Gastroesophageal sphincter (tissue), 4 donors: Measurements from ENCODE around the gene TWIST2. TPM values are rescaled to one million over a fixed set of nuclear protein-coding genes. Genes with fewer than 3 reads are reported as not detected.

Source experiments
- ATAC-seq: fragments of 150-250 bp; one replicate; pipeline ENCODE4 v1.9.1; 2016; ENCODE audit warnings: mild to moderate bottlenecking, moderate library complexity
- H3K27ac ChIP-seq, 4 donors: fragments of 200-600 bp; sonication (generic) in 3 of 4; 1 replicate in 3 of 4; 2 replicates in 1 of 4; pipeline ENCODE4 v1.5.1; 2016 to 2019
- H3K27me3 ChIP-seq: fragments of 200-600 bp; sonication (generic); one replicate; pipeline ENCODE4 v1.5.1; 2019
- H3K36me3 ChIP-seq, 2 donors: fragments of 200-600 bp; sonication (generic); one replicate each; pipeline ENCODE4 v1.5.1; 2019; ENCODE audit warnings: control low read depth in 1 of 2
- H3K4me1 ChIP-seq, 3 donors: fragments of 200-600 bp; sonication (generic); 1 replicate in 2 of 3; 2 replicates in 1 of 3; pipeline ENCODE4 v1.5.1; 2016 to 2019; ENCODE audit warnings: control low read depth in 2 of 3
- H3K4me3 ChIP-seq, 2 donors: fragments of 200-600 bp; sonication (generic); one replicate each; pipeline ENCODE4 v1.5.1; 2019; ENCODE audit warnings: mild to moderate bottlenecking in 1 of 2, moderate library complexity in 1 of 2
- H3K9me3 ChIP-seq, 3 donors: fragments of 200-600 bp; sonication (generic); one replicate each; pipeline ENCODE4 v1.5.1; 2017 to 2019; ENCODE audit warnings: control low read depth in 2 of 3
- CTCF ChIP-seq, 4 experiments: fragments of 200-600 bp in 2 of 4; fragments of 450-650 bp in 2 of 4; sonication (generic) in 1 of 4; IDR thresholded peaks; one replicate each; pipeline ENCODE4 v1.5.1; 2017 to 2019; ENCODE audit warnings: antibody characterized with exemption in 4 of 4, mild to moderate bottlenecking in 2 of 4, moderate library complexity in 2 of 4
- EP300 ChIP-seq: sonication (generic); formaldehyde crosslinking; IDR thresholded peaks from one replicate; pipeline ENCODE4 v1.6.1; 2017; ENCODE audit warnings: antibody characterized with exemption, mild to moderate bottlenecking
- POLR2A ChIP-seq, 2 donors: fragments of 450-650 bp; IDR thresholded peaks; one replicate each; pipeline ENCODE4 v1.6.1; 2017; ENCODE audit warnings: antibody characterized with exemption in 2 of 2, mild to moderate bottlenecking in 2 of 2, moderate library complexity in 1 of 2
- POLR2AphosphoS5 ChIP-seq: sonication (generic); formaldehyde crosslinking; IDR thresholded peaks from one replicate; pipeline ENCODE4 v1.6.1; 2017; ENCODE audit warnings: antibody characterized with exemption
- WGBS, 2 donors: methylation state at CpG; one replicate each; pipeline ENCODE4 v1.1.5; 2018; ENCODE audit warnings: low coverage in 1 of 2; 5-methylcytosine and 5-hydroxymethylcytosine counted together
- total RNA-seq, 4 donors: library from RNA; depleted of rRNA; stranded (reverse); fragments of >200 nt; gene quantifications; one replicate each; pipeline ENCODE4 v1.1.0, GENCODE V29; 2016

TWIST2 gene
- total RNA-seq, 4 donors from 2014 or later, result 17.7 to 69.6 (median 45.2) TPM

- Histone ChIP-seq H3K4me3 (no peak overlapping the region), H3K9me3 (no peaks in the 10 kb centered on the region), H3K27me3 (peaks cover 17% of the 10 kb centered on the region), H3K4me1 (no peaks in the 10 kb centered on the region), H3K36me3 (no peaks in the 10 kb centered on the region), H3K27ac (no peak overlapping the region)
- no peak for ATAC-seq
- WGBS, 2 donors, result 82 to 90% methylated on average over 2 to 10 of the region's 15 CpGs
- TF ChIP-seq EP300, result no peak
- no peak for TF ChIP-seq CTCF (IDR thresholded peaks at IDR 0.05)
- no peak for TF ChIP-seq POLR2AphosphoS5
- TF ChIP-seq POLR2A (IDR thresholded peaks at IDR 0.05), result no peak
Observed at GRCh38 chr2:238921681-238922319, 73.9 kb downstream of the TWIST2 start.

GRCh38 chr2:238922435-238922834 is 74.5 kb downstream of the TWIST2 start:
- no peaks in the 10 kb centered on the region for H3K36me3 ChIP-seq
- no peaks in the 10 kb centered on the region for H3K9me3 ChIP-seq
- peaks cover 20% of the 10 kb centered on the region for H3K27me3 ChIP-seq
- H3K4me3 ChIP-seq, result no peak overlapping the region
- WGBS, 2 donors, result 89 to 100% methylated on average over 1 of the region's 9 CpGs
- H3K27ac ChIP-seq, result no peak overlapping the region
- no peaks in the 10 kb centered on the region for H3K4me1 ChIP-seq
- no peak for ATAC-seq
- TF ChIP-seq EP300 (no peak), POLR2AphosphoS5 (no peak), CTCF (IDR thresholded peaks at IDR 0.05) (no peak), POLR2A (IDR thresholded peaks at IDR 0.05) (no peak)

GRCh38 chr2:238924032-238924431 is 76.1 kb downstream of the TWIST2 start:
- WGBS, 2 donors, result 80 to 91% methylated on average over 7 to 8 of the region's 14 CpGs
- no peak for ATAC-seq
- Histone ChIP-seq H3K4me3 (no peak overlapping the region), H3K27me3 (peaks cover 23% of the 10 kb centered on the region), H3K4me1 (peaks cover 0 to 5% (median 0%) of the 10 kb centered on the region in 3 donors), H3K36me3 (no peaks in the 10 kb centered on the region), H3K27ac (no peak overlapping the region), H3K9me3 (no peaks in the 10 kb centered on the region)
- TF ChIP-seq POLR2AphosphoS5, result no peak
- no peak for TF ChIP-seq POLR2A (IDR thresholded peaks at IDR 0.05)
- no peak for TF ChIP-seq CTCF (IDR thresholded peaks at IDR 0.05)
- no peak for TF ChIP-seq EP300

- H3K27ac ChIP-seq, result no peak overlapping the region
- no peaks in the 10 kb centered on the region for H3K36me3 ChIP-seq
- no peak overlapping the region for H3K4me3 ChIP-seq
- peaks cover 27% of the 10 kb centered on the region for H3K27me3 ChIP-seq
- peaks cover 0 to 6% (median 4%) of the 10 kb centered on the region in 3 donors for H3K4me1 ChIP-seq
- H3K9me3 ChIP-seq, result no peaks in the 10 kb centered on the region
- no peak for ATAC-seq
- whole genome bisulfite sequencing, 2 donors, result no CpG with 5 or more reads among the region's 13 CpGs
- TF ChIP-seq CTCF (IDR thresholded peaks at IDR 0.05) (no peak), POLR2A (IDR thresholded peaks at IDR 0.05) (no peak), POLR2AphosphoS5 (no peak), EP300 (no peak)
Observed at GRCh38 chr2:238924796-238925195, 76.9 kb downstream of the TWIST2 start.

GRCh38 chr2:238925281-238925680 is 77.4 kb downstream of the TWIST2 start:
- 89% methylated on average over 5 of the region's 13 CpGs; no CpG with 5 or more reads in 1 of the 2 donors for WGBS, 2 donors
- Histone ChIP-seq H3K27me3 (peaks cover 28% of the 10 kb centered on the region), H3K9me3 (no peaks in the 10 kb centered on the region), H3K36me3 (no peaks in the 10 kb centered on the region), H3K27ac (no peak overlapping the region), H3K4me3 (no peak overlapping the region), H3K4me1 (peaks cover 0 to 9% (median 8%) of the 10 kb centered on the region in 3 donors)
- TF ChIP-seq POLR2A (IDR thresholded peaks at IDR 0.05), result no peak
- no peak for TF ChIP-seq POLR2AphosphoS5
- TF ChIP-seq EP300, result no peak
- TF ChIP-seq CTCF (IDR thresholded peaks at IDR 0.05), result no peak
- no peak for ATAC-seq
